ENCODE measurements around the gene PPP2R5A.

DNA sequence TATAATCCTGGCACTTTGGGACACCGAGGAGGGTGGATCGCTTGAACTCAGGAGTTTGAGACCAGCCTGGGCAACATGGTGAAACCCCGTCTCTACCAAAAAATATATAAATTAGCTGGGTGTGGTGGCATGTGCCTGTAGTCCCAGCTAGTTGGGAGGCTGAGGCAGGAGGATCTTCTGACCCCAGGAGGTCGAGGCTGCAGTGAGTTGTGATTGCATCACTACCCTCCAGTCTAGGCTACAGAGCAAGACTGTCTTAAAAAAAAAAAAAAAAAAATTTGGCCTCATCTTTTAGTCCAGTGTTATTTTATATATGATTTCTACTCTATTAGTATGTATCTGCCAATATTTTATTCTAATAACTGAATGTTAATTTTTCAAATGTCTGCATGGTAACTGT is 59.7 kb downstream of the PPP2R5A start:
- TF ChIP-seq, protein P1, sequence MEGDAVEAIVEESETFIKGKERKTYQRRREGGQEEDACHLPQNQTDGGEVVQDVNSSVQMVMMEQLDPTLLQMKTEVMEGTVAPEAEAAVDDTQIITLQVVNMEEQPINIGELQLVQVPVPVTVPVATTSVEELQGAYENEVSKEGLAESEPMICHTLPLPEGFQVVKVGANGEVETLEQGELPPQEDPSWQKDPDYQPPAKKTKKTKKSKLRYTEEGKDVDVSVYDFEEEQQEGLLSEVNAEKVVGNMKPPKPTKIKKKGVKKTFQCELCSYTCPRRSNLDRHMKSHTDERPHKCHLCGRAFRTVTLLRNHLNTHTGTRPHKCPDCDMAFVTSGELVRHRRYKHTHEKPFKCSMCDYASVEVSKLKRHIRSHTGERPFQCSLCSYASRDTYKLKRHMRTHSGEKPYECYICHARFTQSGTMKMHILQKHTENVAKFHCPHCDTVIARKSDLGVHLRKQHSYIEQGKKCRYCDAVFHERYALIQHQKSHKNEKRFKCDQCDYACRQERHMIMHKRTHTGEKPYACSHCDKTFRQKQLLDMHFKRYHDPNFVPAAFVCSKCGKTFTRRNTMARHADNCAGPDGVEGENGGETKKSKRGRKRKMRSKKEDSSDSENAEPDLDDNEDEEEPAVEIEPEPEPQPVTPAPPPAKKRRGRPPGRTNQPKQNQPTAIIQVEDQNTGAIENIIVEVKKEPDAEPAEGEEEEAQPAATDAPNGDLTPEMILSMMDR (IDR thresholded peaks at IDR 0.05) = no peak
- TF ChIP-seq POLR2AphosphoS5 (IDR thresholded peaks at IDR 0.05; ENCODE audit: insufficient read depth in 1 of 2, low read depth in 1 of 2) = no peak
- no peak for TF ChIP-seq POLR2A (IDR thresholded peaks at IDR 0.05)
